ENCODE data around the gene MAP2K5. TPM values are rescaled to one million over a fixed set of nuclear protein-coding genes. Genes with fewer than 3 reads are reported as not detected.

The MAP2K5 gene
- total RNA-seq, 1 donor from 2014 or later = 26.1 TPM

GRCh38 chr15:67784090-67784781 is 241.7 kb downstream of the MAP2K5 start:
- H3K9me3 Mint-ChIP-seq (ENCODE audit: unreplicated experiment) = no peaks in the 10 kb centered on the region
- H3K27me3 Mint-ChIP-seq (ENCODE audit: unreplicated experiment) = no peaks in the 10 kb centered on the region
- peaks cover 16% of the 10 kb centered on the region for H3K36me3 Mint-ChIP-seq (ENCODE audit: unreplicated experiment)
- no peak overlapping the region for H3K27ac Mint-ChIP-seq (ENCODE audit: unreplicated experiment)
- TF ChIP-seq CTCF (IDR thresholded peaks at IDR 0.05) = no peak
- DNase-seq (ENCODE audit: extremely low spot score, unreplicated experiment) = no peak
- no peak overlapping the region for H3K4me3 Mint-ChIP-seq (ENCODE audit: unreplicated experiment)
- no peaks in the 10 kb centered on the region for H3K4me1 Mint-ChIP-seq (ENCODE audit: unreplicated experiment)

- no peak for TF ChIP-seq CTCF (IDR thresholded peaks at IDR 0.05)
- Mint-ChIP-seq H3K9me3 (ENCODE audit: unreplicated experiment) (no peaks in the 10 kb centered on the region), H3K27ac (ENCODE audit: unreplicated experiment) (no peak overlapping the region), H3K27me3 (ENCODE audit: unreplicated experiment) (no peaks in the 10 kb centered on the region), H3K36me3 (ENCODE audit: unreplicated experiment) (peaks cover 16% of the 10 kb centered on the region), H3K4me1 (ENCODE audit: unreplicated experiment) (no peaks in the 10 kb centered on the region), H3K4me3 (ENCODE audit: unreplicated experiment) (no peak overlapping the region)
- DNase-seq (ENCODE audit: extremely low spot score, unreplicated experiment) = no peak
Measured at GRCh38 chr15:67784856-67785430, 242.4 kb downstream of the MAP2K5 start.

- H3K27ac Mint-ChIP-seq (ENCODE audit: unreplicated experiment) = no peak overlapping the region
- H3K9me3 Mint-ChIP-seq (ENCODE audit: unreplicated experiment) = no peaks in the 10 kb centered on the region
- H3K36me3 Mint-ChIP-seq (ENCODE audit: unreplicated experiment) = peaks cover 17% of the 10 kb centered on the region
- H3K4me3 Mint-ChIP-seq (ENCODE audit: unreplicated experiment) = no peak overlapping the region
- H3K27me3 Mint-ChIP-seq (ENCODE audit: unreplicated experiment) = no peaks in the 10 kb centered on the region
- DNase-seq (ENCODE audit: extremely low spot score, unreplicated experiment) = no peak
- no peaks in the 10 kb centered on the region for H3K4me1 Mint-ChIP-seq (ENCODE audit: unreplicated experiment)
- TF ChIP-seq CTCF (IDR thresholded peaks at IDR 0.05) = no peak
Measured at GRCh38 chr15:67785431-67785830, 242.9 kb downstream of the MAP2K5 start.

- Mint-ChIP-seq H3K9me3 (ENCODE audit: unreplicated experiment) (no peaks in the 10 kb centered on the region), H3K27ac (ENCODE audit: unreplicated experiment) (no peak overlapping the region), H3K4me3 (ENCODE audit: unreplicated experiment) (no peak overlapping the region), H3K27me3 (ENCODE audit: unreplicated experiment) (no peaks in the 10 kb centered on the region), H3K4me1 (ENCODE audit: unreplicated experiment) (peaks cover 3% of the 10 kb centered on the region), H3K36me3 (ENCODE audit: unreplicated experiment) (peaks cover 16% of the 10 kb centered on the region)
- no peak for TF ChIP-seq CTCF (IDR thresholded peaks at IDR 0.05)
- no peak for DNase-seq (ENCODE audit: extremely low spot score, unreplicated experiment)
Measured at GRCh38 chr15:67786646-67787045, 244.1 kb downstream of the MAP2K5 start.

- Mint-ChIP-seq H3K9me3 (ENCODE audit: unreplicated experiment) (no peaks in the 10 kb centered on the region), H3K27me3 (ENCODE audit: unreplicated experiment) (no peaks in the 10 kb centered on the region), H3K4me3 (ENCODE audit: unreplicated experiment) (no peak overlapping the region), H3K4me1 (ENCODE audit: unreplicated experiment) (peaks cover 16% of the 10 kb centered on the region), H3K27ac (ENCODE audit: unreplicated experiment) (no peak overlapping the region), H3K36me3 (ENCODE audit: unreplicated experiment) (peaks cover 11% of the 10 kb centered on the region)
- no peak for DNase-seq (ENCODE audit: extremely low spot score, unreplicated experiment)
- TF ChIP-seq CTCF (IDR thresholded peaks at IDR 0.05) = no peak
Measured at GRCh38 chr15:67788986-67789385, 246.5 kb downstream of the MAP2K5 start.

Measured in osteocyte (in vitro differentiated cells).